Left ventricle myocardium inferior (tissue), 1 donor: ENCODE data around the gene CAPS. TPM values are rescaled to one million over a fixed set of nuclear protein-coding genes. Genes with fewer than 3 reads are reported as not detected.

Source experiments
- DNase-seq: peaks from one replicate; pipeline ENCODE4 v3.0.0-alpha.2; 2020
- H3K27ac ChIP-seq: fragments of 200-600 bp; replicated peaks from 2 replicates; pipeline ENCODE4 v1.8.0; 2021
- H3K27me3 ChIP-seq: fragments of 200-600 bp; 2 replicates; pipeline ENCODE4 v1.8.0; 2021; ENCODE audit warnings: low read depth
- H3K36me3 ChIP-seq: fragments of 200-600 bp; 2 replicates; pipeline ENCODE4 v1.8.0; 2021
- H3K4me1 ChIP-seq: fragments of 200-600 bp; 2 replicates; pipeline ENCODE4 v1.8.0; 2021
- H3K4me3 ChIP-seq: fragments of 200-600 bp; 2 replicates; pipeline ENCODE4 v1.8.0; 2021; ENCODE audit warnings: mild to moderate bottlenecking, moderate library complexity
- H3K9me3 ChIP-seq: fragments of 200-600 bp; replicated peaks from 2 replicates; pipeline ENCODE4 v1.8.0; 2021
- CTCF ChIP-seq: fragments of 200-600 bp; IDR thresholded peaks from 2 replicates; pipeline ENCODE4 v1.8.0; 2021; ENCODE audit warnings: antibody characterized with exemption, mild to moderate bottlenecking, borderline replicate concordance
- intact Hi-C: fragments of 100-400 bp; cut with micrococcal nuclease; formaldehyde crosslinking; loops from one replicate; pipeline ENCODE4 v1.11.0; 2022
- total RNA-seq: library from RNA; stranded (reverse); fragmentation: NEBNext Ultra II Directional; extraction: Animal tissue kit (Norgen Biotek cat#: 25700); gene quantifications from one replicate; pipeline ENCODE4 v1.2.1, GENCODE V29; 2021
- donor health status: DM: no; HTN: yes; CAD: no; lungs with severe emphysema.

CAPS gene
- total RNA-seq, 1 donor from 2014 or later, result 6.1 TPM

- no peak for TF ChIP-seq CTCF
- Histone ChIP-seq H3K4me1 (peaks cover 95% of the 10 kb centered on the region), H3K4me3 (peak overlapping the region; percentile 31), H3K9me3 (no peaks in the 10 kb centered on the region), H3K36me3 (no peaks in the 10 kb centered on the region), H3K27me3 (no peaks in the 10 kb centered on the region), H3K27ac (peak overlapping the region; percentile 84)
- DNase-seq, result no peak
- intact Hi-C loops, result no loop called here
Observed at GRCh38 chr19:5950741-5951140, 36.7 kb downstream of the CAPS start.

- Histone ChIP-seq H3K27me3 (no peaks in the 10 kb centered on the region), H3K36me3 (no peaks in the 10 kb centered on the region), H3K4me1 (peaks cover 100% of the 10 kb centered on the region), H3K9me3 (no peaks in the 10 kb centered on the region), H3K4me3 (peak overlapping the region; percentile 31), H3K27ac (peak overlapping the region; percentile 84)
- DNase-seq, result no peak
- no peak for TF ChIP-seq CTCF
- intact Hi-C loops, result no loop called here
Observed at GRCh38 chr19:5951338-5951861, 37.3 kb downstream of the CAPS start.

GRCh38 chr19:5952193-5953029 is 38.4 kb downstream of the CAPS start:
- no peak for DNase-seq
- Histone ChIP-seq H3K4me3 (no peak overlapping the region), H3K27ac (peak overlapping the region; percentile 84), H3K4me1 (peaks cover 100% of the 10 kb centered on the region), H3K27me3 (no peaks in the 10 kb centered on the region), H3K9me3 (no peaks in the 10 kb centered on the region), H3K36me3 (no peaks in the 10 kb centered on the region)
- intact Hi-C loops, result no loop called here
- no peak for TF ChIP-seq CTCF

GRCh38 chr19:5953030-5953589 is 39.1 kb downstream of the CAPS start:
- Histone ChIP-seq H3K4me1 (peaks cover 100% of the 10 kb centered on the region), H3K36me3 (no peaks in the 10 kb centered on the region), H3K27ac (peak overlapping the region; percentile 84), H3K9me3 (no peaks in the 10 kb centered on the region), H3K4me3 (no peak overlapping the region), H3K27me3 (no peaks in the 10 kb centered on the region)
- TF ChIP-seq CTCF, result no peak
- DNase-seq, result no peak
- intact Hi-C loops, result no loop called here

- peaks cover 100% of the 10 kb centered on the region for H3K4me1 ChIP-seq
- H3K4me3 ChIP-seq, result peak overlapping the region; percentile 38
- H3K9me3 ChIP-seq, result no peaks in the 10 kb centered on the region
- intact Hi-C loops, result no loop called here
- no peak for DNase-seq
- H3K27ac ChIP-seq, result peak overlapping the region; percentile 84
- TF ChIP-seq CTCF, result no peak
- H3K27me3 ChIP-seq, result no peaks in the 10 kb centered on the region
- no peaks in the 10 kb centered on the region for H3K36me3 ChIP-seq
Observed at GRCh38 chr19:5953680-5954213, 39.7 kb downstream of the CAPS start.
